ENCODE measurements around the gene KATNB1. TPM values are rescaled to one million over a fixed set of nuclear protein-coding genes. Genes with fewer than 3 reads are reported as not detected.
A peak's percentile ranks its signal among the peaks of the same experiment; 100 is the strongest.

The KATNB1 gene
- total RNA-seq (2014; rRNA removed; shearing (Covaris generic)) = 17.7 and 19.8 TPM in 2 replicates

DNA sequence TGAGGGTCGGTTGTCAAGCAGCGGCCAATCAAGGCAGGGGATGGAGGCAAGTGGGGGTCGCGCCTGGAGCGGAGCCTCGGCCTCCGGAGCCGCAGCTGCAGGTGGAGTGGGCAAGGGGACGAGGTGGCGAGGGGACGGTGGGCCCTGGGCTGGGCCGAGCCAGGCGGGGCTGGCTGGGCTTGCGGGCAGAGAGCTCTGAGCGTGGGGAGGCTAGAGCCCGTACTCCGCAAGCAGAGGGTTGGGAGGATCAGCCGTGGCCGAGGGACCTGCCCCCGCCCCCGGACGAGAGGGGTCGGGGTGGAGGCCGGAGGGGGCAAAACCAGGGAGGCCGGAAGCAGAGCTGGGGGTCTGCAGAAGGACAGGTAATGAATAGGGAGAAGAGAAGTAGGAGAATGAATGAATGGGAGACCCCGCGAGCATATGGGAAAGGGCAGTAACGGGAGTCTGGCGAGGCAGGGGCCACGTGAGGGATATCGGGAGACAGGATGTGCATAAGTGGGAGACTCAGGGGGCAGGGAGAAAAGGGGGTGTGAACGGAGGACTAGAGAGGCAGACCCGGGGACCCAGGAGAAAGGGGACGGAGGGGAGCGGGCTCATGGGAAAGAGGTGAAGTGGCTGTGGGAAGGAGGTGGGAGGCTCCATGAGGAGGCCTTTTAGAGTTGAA, at the start of gene KATNB1:
Gene KATNB1 (plus strand): TSS at position 16 of the 664 bp plus-strand sequence. CDS start 1,474 bp downstream, outside the sequence.
- no peak for DNase-seq (ENCODE audit: low read depth)

GRCh38 chr16:57686577-57686976, 49.0 kb upstream of the KATNB1 start:
- no peak for DNase-seq (ENCODE audit: low read depth)

GRCh38 chr16:57687363-57687929, 48.1 kb upstream of the KATNB1 start:
- DNase-seq (ENCODE audit: low read depth) = no peak

DNA sequence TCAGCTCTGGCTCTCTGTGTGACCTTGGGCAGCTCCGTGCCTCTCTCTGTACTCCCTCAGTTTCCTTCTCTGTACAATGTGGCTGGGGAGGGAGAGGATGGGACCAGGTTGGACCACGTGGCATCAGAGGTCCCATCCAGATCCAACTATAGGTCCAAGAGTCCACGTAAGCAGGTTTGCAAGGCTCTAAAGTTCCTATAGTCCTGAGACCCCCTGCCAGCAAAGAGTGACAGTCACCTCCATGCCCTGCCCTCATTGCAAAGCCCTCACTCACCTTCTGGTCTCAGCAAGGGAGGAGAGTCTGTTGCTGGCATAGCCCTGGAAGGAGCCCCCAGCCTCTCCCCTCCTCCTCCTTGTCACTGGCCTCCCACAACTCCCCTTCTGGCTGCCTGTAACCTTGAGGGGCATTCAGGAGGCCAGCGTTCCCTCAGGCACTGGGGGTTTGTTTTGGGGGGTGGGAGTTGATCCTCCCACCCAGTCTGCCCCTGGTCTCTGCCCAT, 47.0 kb upstream of the KATNB1 start:
- no peak for DNase-seq (ENCODE audit: low read depth)

DNA sequence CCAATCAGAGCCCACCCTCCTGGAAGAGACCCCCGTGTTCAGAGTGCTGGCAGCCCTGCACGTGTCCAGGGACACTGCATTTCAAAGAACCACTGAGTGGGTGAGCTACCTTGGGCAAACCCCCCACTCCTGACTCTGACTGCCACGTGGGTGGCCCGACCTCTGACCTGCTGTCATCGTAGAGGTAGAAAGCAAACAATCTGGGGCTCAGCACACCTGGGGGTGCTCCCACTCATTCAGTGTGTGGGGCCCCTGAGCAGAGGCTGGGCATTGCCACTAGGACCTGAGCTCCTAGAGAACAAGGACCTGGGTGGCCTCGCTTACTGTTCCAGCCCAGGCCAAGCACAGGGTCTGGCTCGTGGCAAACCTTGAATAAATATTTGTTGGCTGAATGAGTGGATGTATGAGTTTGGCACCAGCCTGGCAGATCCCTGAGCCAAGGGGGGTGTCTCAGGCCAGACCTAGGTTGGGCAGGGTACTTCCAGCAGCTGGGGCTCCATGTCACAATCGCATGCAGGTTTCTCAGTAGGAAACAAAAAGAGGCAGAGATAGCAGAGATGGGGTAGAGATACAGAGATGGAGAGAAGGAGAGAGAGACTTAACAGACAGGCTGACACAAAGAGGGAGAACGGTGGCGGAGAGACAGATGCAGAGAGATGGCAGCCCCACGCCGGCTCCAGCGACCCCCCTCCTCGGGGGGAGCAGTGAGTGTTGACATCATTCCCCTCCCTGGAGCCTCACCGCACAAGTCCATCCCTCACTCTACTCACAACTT, 46.4 kb upstream of the KATNB1 start:
- no peak for DNase-seq (ENCODE audit: low read depth)

DNA sequence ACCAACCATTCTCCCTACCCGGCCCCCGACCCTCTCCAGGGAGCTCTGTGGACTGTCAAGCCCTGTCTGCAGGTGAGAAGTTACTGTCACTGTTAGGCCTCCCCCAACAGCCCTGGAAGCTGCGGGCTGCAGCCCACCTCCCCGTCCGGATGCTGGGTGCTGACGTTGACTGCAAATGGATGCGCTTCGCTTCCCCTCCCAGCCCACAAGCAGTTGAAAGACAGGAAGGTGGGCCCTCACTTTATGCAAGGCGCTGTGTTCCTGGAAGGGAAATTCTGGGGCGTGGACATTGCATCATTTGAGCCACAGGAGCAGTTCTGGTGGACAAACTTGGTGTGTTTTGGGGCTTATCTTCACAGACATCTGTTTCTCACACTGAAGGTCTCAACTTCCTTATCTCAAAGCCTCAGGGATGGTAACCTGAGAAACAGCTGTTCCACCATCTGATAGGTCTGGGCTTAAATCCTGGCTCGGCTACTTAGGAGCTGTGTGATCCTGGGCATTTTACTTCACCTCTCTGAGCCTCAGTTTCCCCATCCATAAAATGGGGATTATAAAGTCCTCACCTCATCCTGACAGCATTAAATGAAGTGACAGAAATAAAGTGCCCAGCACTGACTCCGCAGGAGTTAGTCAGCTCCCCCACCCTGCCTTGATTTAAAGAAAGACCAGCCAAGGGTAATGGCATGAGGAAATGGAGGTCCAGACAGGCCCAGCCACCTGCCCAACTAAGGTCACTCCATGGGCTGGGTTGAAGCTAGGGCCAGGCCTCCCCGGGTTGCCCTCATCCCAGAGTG, 45.6 kb upstream of the KATNB1 start:
- no peak for DNase-seq (ENCODE audit: low read depth)

DNA sequence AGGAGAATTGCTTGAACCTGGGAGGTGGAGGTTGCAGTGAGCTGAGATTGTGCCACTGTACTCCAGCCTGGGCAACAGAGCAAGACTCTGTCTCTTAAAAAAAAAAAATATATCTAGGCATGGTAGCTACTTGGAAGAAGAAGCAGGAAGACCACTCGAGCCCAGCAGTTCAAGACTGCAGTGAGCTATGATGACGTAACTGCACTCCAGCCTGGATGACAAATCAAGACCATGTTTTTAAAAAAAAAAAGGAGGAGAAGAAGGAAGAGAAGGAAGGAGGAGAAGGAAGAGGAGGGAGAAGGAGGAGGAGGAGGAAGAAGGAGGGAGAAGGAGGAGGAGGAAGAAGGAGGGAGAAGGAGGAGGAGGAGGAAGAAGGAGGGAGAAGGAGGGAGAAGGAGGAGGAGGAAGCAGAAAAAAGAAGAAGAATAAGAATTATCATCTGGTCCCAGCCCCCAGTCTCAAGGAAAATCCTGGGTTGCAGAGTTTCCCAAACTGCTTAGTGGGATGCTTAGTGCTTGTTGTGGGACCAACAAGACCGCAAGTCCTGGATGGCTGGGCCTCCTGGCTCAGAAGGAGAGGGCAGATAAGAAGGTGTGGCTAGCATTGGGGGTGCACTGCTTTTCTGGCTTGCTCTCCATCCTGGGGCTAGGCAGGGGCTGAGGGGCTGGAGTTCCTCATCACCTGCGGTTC, 44.6 kb upstream of the KATNB1 start:
- no peak for DNase-seq (ENCODE audit: low read depth)

GRCh38 chr16:57692636-57693035, 42.9 kb upstream of the KATNB1 start:
- no peak for DNase-seq (ENCODE audit: low read depth)

GRCh38 chr16:57693550-57693949, 42.0 kb upstream of the KATNB1 start:
- no peak for DNase-seq (ENCODE audit: low read depth)

DNA sequence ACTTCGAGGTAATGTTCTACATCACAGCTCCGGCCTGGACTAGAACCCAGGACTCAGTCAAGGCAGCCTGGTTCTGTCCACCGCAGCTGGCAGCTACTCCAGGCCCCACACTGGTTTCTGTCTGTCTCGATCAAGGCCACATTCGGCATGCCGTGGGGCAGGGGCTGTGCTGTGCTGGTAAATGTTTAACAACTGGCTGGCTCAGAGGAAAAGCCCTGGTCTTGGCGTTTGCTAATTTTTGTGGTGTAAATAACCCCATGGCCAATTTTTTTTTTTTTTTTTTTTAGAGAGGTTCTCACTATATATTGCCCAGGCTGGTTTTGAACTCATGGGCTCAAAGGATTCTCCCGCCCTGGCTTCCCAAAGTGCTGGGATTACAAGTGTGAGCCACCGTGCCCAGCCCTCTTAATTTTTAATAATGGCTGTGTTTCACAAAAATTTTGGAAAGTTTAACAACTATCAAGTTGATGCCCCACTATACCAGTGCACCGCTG, 41.3 kb upstream of the KATNB1 start:
- no peak for DNase-seq (ENCODE audit: low read depth)

GRCh38 chr16:57694725-57695679, 40.6 kb upstream of the KATNB1 start, which contains the start of gene DRC7:
Gene DRC7, plus strand, starts transcription at chr16:57694806. Its CDS starts 3,144 bp downstream, at chr16:57697950.
- DNase-seq (ENCODE audit: low read depth) = peak; percentile 38

- no peak for DNase-seq (ENCODE audit: low read depth)
Measured at GRCh38 chr16:57695680-57696069, 39.9 kb upstream of the KATNB1 start.

DNA sequence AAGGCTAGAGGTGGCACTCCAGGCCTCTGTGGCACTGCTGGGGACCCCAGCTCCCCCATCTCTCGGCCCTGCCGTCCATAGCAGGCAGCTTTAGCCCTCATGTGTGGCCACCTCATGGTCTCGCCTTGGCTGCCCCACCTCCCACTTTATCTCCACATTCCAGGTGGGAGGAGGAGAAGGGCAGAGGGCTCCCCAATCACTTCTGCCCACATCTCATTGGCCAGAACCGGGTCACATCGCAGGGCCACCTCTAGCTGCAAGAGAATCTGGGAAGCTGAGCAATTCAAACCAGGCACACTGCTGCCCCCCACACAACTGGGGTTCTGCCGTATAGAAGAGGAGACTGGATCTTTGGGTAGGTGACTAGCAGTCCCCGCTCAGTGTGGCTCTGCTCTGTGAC, 39.3 kb upstream of the KATNB1 start:
- no peak for DNase-seq (ENCODE audit: low read depth)

DNA sequence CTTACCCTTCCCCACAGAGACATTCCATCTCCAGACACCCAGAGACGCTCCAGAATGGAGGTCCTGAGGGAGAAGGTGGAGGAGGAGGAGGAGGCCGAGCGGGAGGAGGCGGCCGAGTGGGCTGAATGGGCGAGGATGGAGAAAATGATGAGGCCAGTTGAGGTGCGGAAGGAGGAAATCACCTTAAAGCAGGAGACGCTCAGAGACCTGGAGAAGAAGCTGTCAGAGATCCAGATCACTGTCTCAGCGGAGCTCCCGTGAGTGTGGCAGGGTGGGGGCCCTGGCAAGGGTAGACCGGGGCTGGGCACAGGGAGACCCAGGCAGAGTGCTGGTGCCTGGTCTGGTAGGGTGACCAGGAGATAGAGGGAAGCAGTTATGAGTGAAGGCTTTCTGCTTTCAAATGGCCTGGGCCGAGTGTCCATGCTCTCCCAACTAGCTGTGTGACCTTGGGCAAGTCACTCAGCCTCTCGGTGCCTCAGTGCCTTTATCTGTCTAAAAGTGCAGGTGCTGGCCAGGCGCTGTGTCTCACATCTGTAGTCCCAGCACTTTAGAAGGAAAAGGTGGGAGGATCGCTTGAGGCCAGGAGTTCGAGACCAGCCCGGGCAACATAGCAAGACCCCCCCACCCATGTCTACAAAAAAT, 37.6 kb upstream of the KATNB1 start:
- DNase-seq (ENCODE audit: low read depth) = no peak

GRCh38 chr16:57698812-57699405, 36.7 kb upstream of the KATNB1 start:
- DNase-seq (ENCODE audit: low read depth) = no peak

GRCh38 chr16:57699481-57699880, 36.1 kb upstream of the KATNB1 start:
- DNase-seq (ENCODE audit: low read depth) = no peak

- no peak for DNase-seq (ENCODE audit: low read depth)
Measured at GRCh38 chr16:57699899-57700298, 35.7 kb upstream of the KATNB1 start.

DNA sequence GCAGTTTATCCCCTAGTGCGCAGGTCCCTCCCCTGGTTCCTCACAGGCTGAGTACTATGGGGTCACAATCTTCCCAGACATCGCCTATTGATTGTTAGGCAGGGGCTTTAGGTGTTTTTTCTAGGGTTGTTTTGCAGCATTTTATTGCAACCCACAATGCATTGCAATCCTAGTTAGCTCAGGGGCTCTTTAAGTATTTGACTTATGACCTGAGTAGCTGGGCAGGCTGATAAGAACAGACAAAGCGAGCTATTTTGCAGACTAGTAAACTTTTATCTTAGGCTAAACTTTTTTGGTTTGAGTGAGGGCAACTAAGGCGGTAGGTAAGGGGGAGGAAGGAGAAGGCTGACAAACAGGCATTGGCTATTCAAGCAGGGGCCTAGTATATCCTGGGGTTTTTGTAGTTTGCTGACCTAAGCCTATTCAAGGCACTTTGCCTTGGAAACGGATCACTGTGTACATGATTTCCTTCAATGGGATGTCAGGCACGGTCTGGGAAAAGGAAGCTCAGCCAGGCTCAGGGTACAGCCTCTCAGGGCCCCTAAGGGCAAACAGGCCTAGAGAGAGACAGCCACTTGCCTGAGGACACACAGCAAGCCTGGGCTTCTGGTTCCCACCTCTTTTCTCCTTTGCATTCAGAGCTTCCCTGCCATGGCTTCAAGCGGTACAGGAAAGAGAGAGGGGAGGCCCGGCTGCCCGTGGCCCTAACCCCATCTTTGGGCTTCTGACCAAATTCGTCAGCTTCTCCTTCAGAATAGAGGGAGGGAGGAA, 34.6 kb upstream of the KATNB1 start:
- DNase-seq (ENCODE audit: low read depth) = no peak

Measured in RPMI7951 (cell line).